Caco-2 (cell line): ENCODE measurements around the gene INO80E. TPM values are rescaled to one million over a fixed set of nuclear protein-coding genes. Genes with fewer than 3 reads are reported as not detected.

Experiments
- BruUV-seq: library from RNA; stranded (reverse); fragments of 400-500 nt; replicated peaks from 2 replicates; lab custom pipeline; 2021; lab: Mats Ljungman, UMichigan
- CTCF ChIA-PET: fragments of 300-600 bp; sonication (Branson Sonifier 250); formaldehyde crosslinking; loops from one replicate; lab custom pipeline; 2022; ENCODE audit warnings: antibody characterized with exemption; lab: Charles Lee
- POLR2A ChIA-PET: fragments of 300-600 bp; sonication (Branson Sonifier 250); formaldehyde crosslinking; loops from one replicate; lab custom pipeline; 2022; ENCODE audit warnings: antibody characterized with exemption; lab: Charles Lee
- DNase-seq, 2 experiments: peaks; one replicate each; pipeline versions ENCODE4 v3.0.0 to v3.0.0-alpha.2; 2020 to 2022
- H3K27me3 ChIP-seq: replicated peaks from 2 replicates; pipeline ENCODE4 v1.6.0; 2011; ENCODE audit warnings: low read length; ENCODE audit not compliant: control insufficient read depth, insufficient read depth
- H3K36me3 ChIP-seq: 2 replicates; pipeline ENCODE4 v1.5.1; 2011; ENCODE audit warnings: low read length; ENCODE audit not compliant: control insufficient read depth, insufficient read depth
- H3K4me1 ChIP-seq: fragments of 250-450 bp; sonication (Bioruptor Pico); 2 replicates; pipeline ENCODE4 v1.5.1; 2020; ENCODE audit warnings: mild to moderate bottlenecking
- H3K4me3 ChIP-seq: 2 replicates; pipeline ENCODE4 v1.5.1; 2011; ENCODE audit warnings: low read depth, mild to moderate bottlenecking, control low read depth, low read length
- H3K9me3 ChIP-seq: fragments of 250-450 bp; sonication (Bioruptor Pico); 2 replicates; pipeline ENCODE4 v1.5.1; 2020; ENCODE audit warnings: mild to moderate bottlenecking, moderate library complexity
- H3K27ac Mint-ChIP-seq: one replicate; pipeline ENCODE4 v1.8.0; 2022; ENCODE audit warnings: mixed read lengths; ENCODE audit not compliant: unreplicated experiment
- H3K27me3 Mint-ChIP-seq: one replicate; pipeline ENCODE4 v1.8.0; 2022; ENCODE audit warnings: mixed read lengths; ENCODE audit not compliant: insufficient read depth, unreplicated experiment
- H3K36me3 Mint-ChIP-seq: one replicate; pipeline ENCODE4 v1.8.0; 2022; ENCODE audit warnings: mild to moderate bottlenecking, mixed read lengths; ENCODE audit not compliant: insufficient read depth, unreplicated experiment
- H3K4me1 Mint-ChIP-seq: one replicate; pipeline ENCODE4 v1.8.0; 2022; ENCODE audit warnings: low read depth, mixed read lengths; ENCODE audit not compliant: unreplicated experiment
- H3K4me3 Mint-ChIP-seq: one replicate; pipeline ENCODE4 v1.8.0; 2022; ENCODE audit warnings: mild to moderate bottlenecking, moderate library complexity, mixed read lengths; ENCODE audit not compliant: unreplicated experiment
- H3K9me3 Mint-ChIP-seq: one replicate; pipeline ENCODE4 v1.8.0; 2022; ENCODE audit warnings: mixed read lengths; ENCODE audit not compliant: unreplicated experiment
- CTCF ChIP-seq, 2 experiments: fragments of 200-600 bp in 1 of 2; IDR thresholded peaks; 1 replicate in 1 of 2; 2 replicates in 1 of 2; pipeline versions ENCODE4 v1.5.1 to v1.8.0; 2011 to 2022; ENCODE audit warnings: antibody characterized with exemption in 1 of 2, control low read depth in 1 of 2, inconsistent platforms in 1 of 2, low read depth in 1 of 2, low read length in 1 of 2, mild to moderate bottlenecking in 1 of 2, moderate library complexity in 1 of 2; ENCODE audit not compliant: insufficient read depth in 1 of 2, severe bottlenecking in 1 of 2, unreplicated experiment in 1 of 2
- intact Hi-C: fragments of 100-400 bp; cut with micrococcal nuclease; formaldehyde crosslinking; loops from one replicate; pipeline ENCODE4 v1.10.0; 2022; ENCODE audit not compliant: unreplicated experiment
- total RNA-seq: library from RNA; stranded (reverse); gene quantifications from 2 replicates; pipeline ENCODE4 v1.2.3, GENCODE V29; 2022

The INO80E gene
- total RNA-seq, 1 experiment from 2014 or later, result 58.8 TPM

GRCh38 chr16:29990883-29991570 is 5.0 kb upstream of the INO80E start:
- Histone ChIP-seq H3K36me3 (peaks cover 3% of the 10 kb centered on the region), H3K4me1 (0 out of 2 replicates have a peak, but pooled peaks cover 6% of the 10 kb centered on the region), H3K27me3 (no peaks in the 10 kb centered on the region), H3K9me3 (no peaks in the 10 kb centered on the region), H3K4me3 (no peak overlapping the region)
- BruUV-seq, result no TSS peak
- ChIA-PET CTCF (interaction anchor here (0.6 kb wide), 1 partner anchor 33 kb away, joined by 3 read pairs; no protein-coding TSS in a partner anchor), POLR2A (no interaction called here)
- H3K27me3 Mint-ChIP-seq, result no peaks in the 10 kb centered on the region
- peaks cover 22% of the 10 kb centered on the region for H3K4me1 Mint-ChIP-seq
- H3K4me3 Mint-ChIP-seq, result no peak overlapping the region
- H3K36me3 Mint-ChIP-seq, result peaks cover 58% of the 10 kb centered on the region
- H3K9me3 Mint-ChIP-seq, result no peaks in the 10 kb centered on the region
- no peak for DNase-seq
- no peak overlapping the region for H3K27ac Mint-ChIP-seq
- no peak for TF ChIP-seq CTCF (IDR thresholded peaks at IDR 0.05; ENCODE audit: insufficient read depth in 1 of 2, low read depth in 1 of 2, low read length in 1 of 2, severe bottlenecking in 1 of 2, unreplicated experiment in 1 of 2)
- intact Hi-C loops, result loop anchor here (10.0 kb wide), 1 partner anchor 176 kb away; the partner anchor contains the start of genes PAGR1 and PRRT2

- Mint-ChIP-seq H3K27ac (no peak overlapping the region), H3K36me3 (peaks cover 57% of the 10 kb centered on the region), H3K4me3 (no peak overlapping the region), H3K9me3 (no peaks in the 10 kb centered on the region), H3K27me3 (no peaks in the 10 kb centered on the region), H3K4me1 (peaks cover 22% of the 10 kb centered on the region)
- ChIA-PET POLR2A (no interaction called here), CTCF (interaction anchor here (0.6 kb wide), 1 partner anchor 34 kb away, joined by 3 read pairs; no protein-coding TSS in a partner anchor)
- H3K4me3 ChIP-seq, result no peak overlapping the region
- DNase-seq, result no peak
- 0 out of 2 replicates have a peak, but pooled peaks cover 6% of the 10 kb centered on the region for H3K4me1 ChIP-seq
- no TSS peak for BruUV-seq
- no peak for TF ChIP-seq CTCF (IDR thresholded peaks at IDR 0.05; ENCODE audit: insufficient read depth in 1 of 2, low read depth in 1 of 2, low read length in 1 of 2, severe bottlenecking in 1 of 2, unreplicated experiment in 1 of 2)
- H3K9me3 ChIP-seq, result no peaks in the 10 kb centered on the region
- H3K36me3 ChIP-seq, result peaks cover 3% of the 10 kb centered on the region
- intact Hi-C loops, result loop anchor here (10.0 kb wide), 1 partner anchor 177 kb away; the partner anchor contains the start of genes PAGR1 and PRRT2
- H3K27me3 ChIP-seq, result no peaks in the 10 kb centered on the region
Measured at GRCh38 chr16:29991571-29991904, 4.5 kb upstream of the INO80E start.

- Histone ChIP-seq H3K4me1 (peaks cover 11% of the 10 kb centered on the region; the same call in 1 of the 2 replicates), H3K4me3 (no peak overlapping the region), H3K27me3 (no peaks in the 10 kb centered on the region), H3K9me3 (no peaks in the 10 kb centered on the region), H3K36me3 (no peaks in the 10 kb centered on the region)
- Mint-ChIP-seq H3K4me1 (peaks cover 22% of the 10 kb centered on the region), H3K27ac (no peak overlapping the region), H3K36me3 (peaks cover 56% of the 10 kb centered on the region), H3K4me3 (no peak overlapping the region), H3K9me3 (no peaks in the 10 kb centered on the region), H3K27me3 (no peaks in the 10 kb centered on the region)
- POLR2A ChIA-PET, result interaction anchor here (1.6 kb wide), 1 partner anchor 19 kb away, joined by 4 read pairs; no protein-coding TSS in a partner anchor
- intact Hi-C loops, result loop anchor here (10.0 kb wide), 1 partner anchor 178 kb away; the partner anchor contains the start of genes PAGR1 and PRRT2
- no peak for TF ChIP-seq CTCF (IDR thresholded peaks at IDR 0.05; ENCODE audit: insufficient read depth in 1 of 2, low read depth in 1 of 2, low read length in 1 of 2, severe bottlenecking in 1 of 2, unreplicated experiment in 1 of 2)
- no TSS peak for BruUV-seq
- CTCF ChIA-PET, result no interaction called here
- DNase-seq, result no peak
Measured at GRCh38 chr16:29992344-29992967, 3.6 kb upstream of the INO80E start.
